Measurements from ENCODE around the gene ZCCHC24. TPM values are rescaled to one million over a fixed set of nuclear protein-coding genes. Genes with fewer than 3 reads are reported as not detected.

Gene ZCCHC24
- total and polyA plus RNA-seq, 7 donors = 11.2 to 112 (median 43.0) TPM

DNA sequence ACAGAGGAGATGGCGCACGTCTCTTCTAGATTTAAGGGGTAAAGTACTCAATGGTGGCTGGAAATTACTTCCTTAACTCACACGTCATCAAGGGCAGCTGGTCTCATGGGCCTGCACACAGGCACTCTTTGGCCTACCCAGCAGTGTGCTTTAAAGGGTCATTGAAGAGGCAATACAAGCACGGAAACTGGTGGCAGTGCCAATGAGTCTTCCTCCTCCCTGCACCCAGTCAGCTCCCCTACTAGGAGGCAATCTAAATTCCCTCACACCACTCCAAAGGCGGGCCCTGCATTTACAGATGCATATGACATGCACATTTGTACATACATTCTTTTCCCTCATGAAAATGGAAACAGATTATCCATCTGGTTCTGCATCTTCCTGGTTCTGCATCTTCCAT lies 50.8 kb downstream of the ZCCHC24 start:
- peaks cover 42% of the 10 kb centered on the region for H3K4me1 ChIP-seq
- peaks cover 0 to 45% of the 10 kb centered on the region in 2 donors for H3K36me3 ChIP-seq (ENCODE audit: insufficient read depth in 1 of 2, low read depth in 1 of 2)
- intact Hi-C loops (cut with DNase I) = no loop called here
- no peaks in the 10 kb centered on the region for H3K27me3 ChIP-seq (ENCODE audit: insufficient read depth in 3 of 3, low read length in 2 of 3)
- DNase-seq (peak in 1 of 2 donors; percentile 12), ATAC-seq (no peak)
- H3K9me3 ChIP-seq = no peaks in the 10 kb centered on the region
- H3K27ac ChIP-seq = no peak overlapping the region
- WGBS, 3 donors = 83 to 98% (median 93%) methylated on average over 5 of the region's 5 CpGs
- TF ChIP-seq, protein P1, sequence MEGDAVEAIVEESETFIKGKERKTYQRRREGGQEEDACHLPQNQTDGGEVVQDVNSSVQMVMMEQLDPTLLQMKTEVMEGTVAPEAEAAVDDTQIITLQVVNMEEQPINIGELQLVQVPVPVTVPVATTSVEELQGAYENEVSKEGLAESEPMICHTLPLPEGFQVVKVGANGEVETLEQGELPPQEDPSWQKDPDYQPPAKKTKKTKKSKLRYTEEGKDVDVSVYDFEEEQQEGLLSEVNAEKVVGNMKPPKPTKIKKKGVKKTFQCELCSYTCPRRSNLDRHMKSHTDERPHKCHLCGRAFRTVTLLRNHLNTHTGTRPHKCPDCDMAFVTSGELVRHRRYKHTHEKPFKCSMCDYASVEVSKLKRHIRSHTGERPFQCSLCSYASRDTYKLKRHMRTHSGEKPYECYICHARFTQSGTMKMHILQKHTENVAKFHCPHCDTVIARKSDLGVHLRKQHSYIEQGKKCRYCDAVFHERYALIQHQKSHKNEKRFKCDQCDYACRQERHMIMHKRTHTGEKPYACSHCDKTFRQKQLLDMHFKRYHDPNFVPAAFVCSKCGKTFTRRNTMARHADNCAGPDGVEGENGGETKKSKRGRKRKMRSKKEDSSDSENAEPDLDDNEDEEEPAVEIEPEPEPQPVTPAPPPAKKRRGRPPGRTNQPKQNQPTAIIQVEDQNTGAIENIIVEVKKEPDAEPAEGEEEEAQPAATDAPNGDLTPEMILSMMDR (IDR thresholded peaks at IDR 0.05) = no peak
- no peak overlapping the region for H3K4me3 ChIP-seq

DNA sequence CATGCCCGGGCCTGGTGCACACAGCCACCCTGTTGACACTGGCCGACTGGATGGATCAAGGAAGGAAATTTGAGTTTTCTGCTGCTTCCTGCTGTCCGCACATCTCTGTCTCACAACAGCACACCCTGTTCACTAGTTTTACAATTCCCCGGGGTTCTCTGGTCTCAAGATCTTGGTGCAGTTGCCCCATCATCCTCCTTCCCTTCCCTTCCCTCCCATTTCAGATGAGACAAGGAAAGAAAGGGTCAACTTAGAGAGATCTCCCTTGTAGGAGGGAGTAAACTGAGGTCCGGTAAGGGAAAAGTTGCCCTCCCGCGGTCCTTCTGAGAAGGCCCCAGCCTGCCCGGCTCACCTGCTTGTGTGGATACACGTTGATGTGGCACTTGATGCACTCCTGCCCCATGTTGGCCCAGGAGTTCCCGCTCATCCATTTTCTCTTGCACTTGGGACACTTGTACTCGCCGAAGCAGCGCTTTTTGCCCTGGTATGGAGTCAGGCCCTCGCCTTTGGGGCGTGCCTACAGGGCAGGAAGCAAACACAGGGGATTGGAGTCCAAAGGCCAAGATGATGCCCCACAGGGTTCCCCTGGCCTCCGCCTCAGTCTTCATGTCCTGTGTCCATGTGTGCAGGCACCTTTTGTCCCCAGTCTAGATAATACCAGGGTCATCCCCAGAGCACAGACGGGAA lies 51.4 kb downstream of the ZCCHC24 start:
- Histone ChIP-seq H3K4me3 (no peak overlapping the region), H3K27ac (no peak overlapping the region), H3K27me3 (ENCODE audit: insufficient read depth in 3 of 3, low read length in 2 of 3) (no peaks in the 10 kb centered on the region), H3K9me3 (no peaks in the 10 kb centered on the region), H3K4me1 (peaks cover 36% of the 10 kb centered on the region), H3K36me3 (ENCODE audit: insufficient read depth in 1 of 2, low read depth in 1 of 2) (peaks cover 0 to 48% of the 10 kb centered on the region in 2 donors)
- ATAC-seq (no peak), DNase-seq (peak in 1 of 2 donors; percentile 35)
- TF ChIP-seq, protein P1 (IDR thresholded peaks at IDR 0.05) = no peak
- intact Hi-C loops (cut with DNase I) = no loop called here
- WGBS, 3 donors = 95 to 98% (median 95%) methylated on average over 17 of the region's 17 CpGs

DNA sequence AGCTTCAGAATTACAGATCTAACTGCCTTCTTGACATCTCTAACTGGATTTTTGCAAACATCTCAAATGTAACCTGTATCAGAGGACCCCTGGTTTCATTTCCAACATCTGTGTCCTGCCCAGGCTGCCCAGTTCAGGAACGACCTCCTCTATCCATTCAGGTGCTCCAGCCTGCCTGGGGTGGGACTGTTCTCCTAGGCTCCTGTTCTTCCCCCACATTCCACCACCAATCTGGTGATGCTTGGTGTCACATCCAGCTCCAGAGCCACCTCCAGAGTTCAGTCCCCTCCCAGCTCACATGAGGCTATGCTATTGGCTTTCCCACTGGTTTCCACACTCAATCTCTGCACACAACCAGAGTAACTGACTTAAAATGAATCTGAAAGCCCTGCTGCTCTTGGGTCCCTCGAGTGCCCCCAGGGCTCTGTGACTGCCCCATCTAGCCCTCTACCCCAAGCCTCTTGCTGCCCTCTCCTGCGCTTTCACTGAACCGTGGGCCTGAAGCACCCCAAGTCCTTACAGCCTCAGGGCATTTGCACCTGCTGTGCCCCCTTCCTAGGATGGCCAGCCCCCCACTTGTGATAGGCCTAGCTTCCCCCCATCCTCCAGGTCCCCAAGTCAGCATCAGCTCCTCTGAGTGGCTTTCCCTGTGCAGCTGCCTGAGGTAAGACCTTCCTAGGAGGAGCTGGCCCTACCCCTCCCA lies 52.1 kb downstream of the ZCCHC24 start:
- ATAC-seq = no peak
- Histone ChIP-seq H3K27me3 (ENCODE audit: insufficient read depth in 3 of 3, low read length in 2 of 3) (no peaks in the 10 kb centered on the region), H3K9me3 (no peaks in the 10 kb centered on the region), H3K4me1 (peaks cover 30% of the 10 kb centered on the region), H3K27ac (no peak overlapping the region), H3K36me3 (ENCODE audit: insufficient read depth in 1 of 2, low read depth in 1 of 2) (peaks cover 0 to 55% of the 10 kb centered on the region in 2 donors), H3K4me3 (no peak overlapping the region)
- intact Hi-C loops (cut with DNase I) = no loop called here
- peak in 1 of 2 donors; percentile 36 for DNase-seq
- 94 to 97% (median 95%) methylated on average over 4 of the region's 4 CpGs for WGBS, 3 donors
- TF ChIP-seq, protein P1 (IDR thresholded peaks at IDR 0.05) = no peak

DNA sequence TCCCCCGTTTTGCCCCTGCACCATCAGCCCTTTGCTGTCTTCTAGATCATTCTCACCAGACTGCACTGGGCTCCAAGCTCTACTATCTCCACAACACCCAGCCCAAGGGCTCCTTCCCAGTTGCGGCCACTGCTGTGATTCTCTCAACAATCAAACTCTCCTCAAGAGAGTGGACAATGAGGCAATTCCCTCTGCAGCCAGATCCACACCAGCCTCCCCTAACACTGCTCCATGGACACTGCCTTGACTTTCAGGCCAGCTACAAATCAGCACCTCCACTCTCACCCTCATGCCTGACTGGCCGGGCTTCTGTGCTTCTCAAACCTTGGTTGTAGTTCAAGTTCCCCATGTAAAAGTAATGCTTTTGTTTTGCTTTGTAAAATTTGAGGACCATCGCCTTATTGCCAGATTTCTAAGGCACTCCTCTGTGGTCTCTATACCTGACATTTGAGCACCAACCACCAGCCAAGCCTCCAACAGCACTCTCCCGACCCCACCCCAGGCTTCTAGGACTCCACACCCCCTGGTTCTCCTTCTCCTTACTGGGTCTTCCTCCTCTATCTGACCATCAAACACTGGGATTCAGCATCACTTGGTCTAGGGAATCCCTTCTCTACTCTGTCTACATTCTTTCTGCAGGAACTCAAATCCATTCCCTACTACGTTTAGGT lies 52.8 kb downstream of the ZCCHC24 start:
- Histone ChIP-seq H3K27ac (no peak overlapping the region), H3K4me1 (peaks cover 22% of the 10 kb centered on the region), H3K27me3 (ENCODE audit: insufficient read depth in 3 of 3, low read length in 2 of 3) (no peaks in the 10 kb centered on the region), H3K4me3 (no peak overlapping the region), H3K9me3 (no peaks in the 10 kb centered on the region), H3K36me3 (ENCODE audit: insufficient read depth in 1 of 2, low read depth in 1 of 2) (peaks cover 0 to 58% of the 10 kb centered on the region in 2 donors)
- 81 to 94% (median 85%) methylated on average over 6 of the region's 6 CpGs for WGBS, 3 donors
- DNase-seq (peak in 1 of 2 donors; percentile 20), ATAC-seq (no peak)
- TF ChIP-seq, protein P1 (IDR thresholded peaks at IDR 0.05) = no peak
- intact Hi-C loops (cut with DNase I) = no loop called here
